K562 (cell line): ENCODE data around the gene RHOA. TPM values are rescaled to one million over a fixed set of nuclear protein-coding genes. Genes with fewer than 3 reads are reported as not detected.
A peak's percentile ranks its signal among the peaks of the same experiment; 100 is the strongest.

Experiments
- ATAC-seq: fragments of 200-7000 bp; cut with Tn5 transposase; 3 replicates; pipeline ENCODE4 v1.9.1; 2020; ENCODE audit warnings: moderate library complexity
- BruUV-seq: library from RNA; stranded (reverse); fragments of 400-500 nt; replicated peaks from 2 replicates; lab custom pipeline; 2021; lab: Mats Ljungman, UMichigan
- CTCF ChIA-PET: fragments of 300-600 bp; formaldehyde crosslinking; extraction: SDS; loops from one replicate; lab custom pipeline; 2021; ENCODE audit warnings: low intra/inter-chr PET ratio; lab: Yijun Ruan, JAX
- POLR2A ChIA-PET: fragments of 300-600, 350-650 bp; sonication (Branson Sonifier 250); formaldehyde crosslinking; extraction: SDS; loops from one replicate; lab custom pipeline; 2021; ENCODE audit warnings: antibody characterized with exemption, inconsistent platforms; lab: Yijun Ruan, JAX
- DNase-seq, 4 experiments: peaks; one replicate each; pipeline versions ENCODE4 v3.0.0 to v3.0.0-alpha.2; 2011 to 2018; ENCODE audit warnings: low spot score in 3 of 4, mixed read lengths in 3 of 4; ENCODE audit errors: extremely low read depth in 1 of 4
- FAIRE-seq: peaks from 2 replicates; lab custom pipeline; 2011; peaks lifted over from hg19 to GRCh38; lab: Jason Lieb, UNC
- H2AFZ ChIP-seq: 2 replicates; pipeline ENCODE4 v1.6.0; 2011; ENCODE audit warnings: low read depth, low read length, control low read depth, inconsistent platforms
- H3K27ac ChIP-seq: fragments of 200-600 bp; 3 replicates; pipeline ENCODE4 v1.8.0; 2011; ENCODE audit warnings: low read depth, mild to moderate bottlenecking, control low read depth, inconsistent platforms, low read length, moderate library complexity, mixed read lengths; ENCODE audit errors: extremely low read depth
- H3K27me3 ChIP-seq, 2 experiments: fragments of 300-600 bp in 1 of 2; 2 replicates in 1 of 2; 3 replicates in 1 of 2; pipeline versions ENCODE4 v1.6.0 to v1.8.0; 2011; ENCODE audit warnings: inconsistent platforms in 2 of 2, low read length in 2 of 2, mild to moderate bottlenecking in 1 of 2, mixed read lengths in 1 of 2, moderate library complexity in 1 of 2; ENCODE audit not compliant: control insufficient read depth in 2 of 2, insufficient read depth in 2 of 2
- H3K36me3 ChIP-seq: fragments of 300-600 bp; 3 replicates; pipeline ENCODE4 v1.8.0; 2011; ENCODE audit warnings: mild to moderate bottlenecking, low read length, inconsistent platforms; ENCODE audit not compliant: control insufficient read depth, insufficient read depth
- H3K4me1 ChIP-seq, 2 experiments: fragments of 200-600 bp in 1 of 2; replicated peaks in 1 of 2; 2 replicates in 1 of 2; 3 replicates in 1 of 2; pipeline versions ENCODE4 v1.5.1 to v1.8.0; 2011; ENCODE audit warnings: inconsistent platforms in 2 of 2, low read length in 2 of 2, mild to moderate bottlenecking in 1 of 2, mixed read lengths in 1 of 2, moderate library complexity in 1 of 2; ENCODE audit not compliant: control insufficient read depth in 2 of 2, insufficient read depth in 2 of 2
- H3K4me2 ChIP-seq: 2 replicates; pipeline ENCODE4 v1.6.1; 2011; ENCODE audit warnings: low read length, control low read depth, inconsistent platforms, mixed read lengths; ENCODE audit not compliant: insufficient read depth
- H3K4me3 ChIP-seq: fragments of 200-600 bp; sonication (generic), shearing (Covaris generic); 2 replicates; pipeline ENCODE4 v1.5.1; 2016; ENCODE audit warnings: control low read depth, inconsistent platforms
- H3K79me2 ChIP-seq: fragments of 200-600 bp; 3 replicates; pipeline ENCODE4 v1.8.0; 2011; ENCODE audit warnings: low read length, inconsistent platforms; ENCODE audit not compliant: control insufficient read depth, insufficient read depth
- H3K9ac ChIP-seq, 2 experiments: 2 replicates each; pipeline versions ENCODE4 v1.6.0 to v1.6.1; 2011; ENCODE audit warnings: low read depth in 2 of 2, low read length in 2 of 2, control low read depth in 1 of 2, inconsistent platforms in 1 of 2, mild to moderate bottlenecking in 1 of 2, mixed read lengths in 1 of 2; ENCODE audit not compliant: insufficient read depth in 1 of 2
- H3K9me1 ChIP-seq: one replicate; pipeline ENCODE4 v1.6.0; 2011; ENCODE audit warnings: inconsistent platforms, mild to moderate bottlenecking, low read length, moderate library complexity; ENCODE audit not compliant: control insufficient read depth, insufficient read depth
- H3K9me3 ChIP-seq: replicated peaks from 2 replicates; pipeline ENCODE4 v1.5.1; 2011; ENCODE audit warnings: low read depth, low read length, inconsistent platforms; ENCODE audit not compliant: control insufficient read depth, insufficient read depth
- H4K20me1 ChIP-seq: replicated peaks from 2 replicates; pipeline ENCODE4 v1.6.1; 2011; ENCODE audit warnings: low read length, inconsistent platforms, mixed read lengths; ENCODE audit not compliant: control insufficient read depth, insufficient read depth
- KLF16 ChIP-seq: IDR thresholded peaks from 2 replicates; pipeline ENCODE4 v1.6.1; 2016; ENCODE audit warnings: antibody characterized with exemption
- MAFG ChIP-seq: fragments of 450-650 bp; conservative IDR thresholded peaks from 2 replicates; pipeline ENCODE4 v1.6.1; 2016; ENCODE audit warnings: missing genetic modification characterization, missing compliant biosample characterization
- MYBL2 ChIP-seq, 2 experiments: fragments of 450-650 bp in 1 of 2; sonication (generic) in 1 of 2; formaldehyde crosslinking in 1 of 2; IDR thresholded peaks; 2 replicates each; pipeline versions ENCODE4 v1.6.1 to v1.8.1; 2017 to 2022; ENCODE audit warnings: borderline replicate concordance in 1 of 2, inconsistent platforms in 1 of 2, low read depth in 1 of 2, mild to moderate bottlenecking in 1 of 2, missing genetic modification reagents in 1 of 2, moderate library complexity in 1 of 2
- NR2F6 ChIP-seq: fragments of 450-650 bp; formaldehyde crosslinking; IDR thresholded peaks from 2 replicates; pipeline ENCODE4 v1.4.0; 2020; ENCODE audit warnings: mild to moderate bottlenecking
- POLR2AphosphoS2 ChIP-seq: IDR thresholded peaks from 2 replicates; pipeline ENCODE4 v1.6.1; 2012; ENCODE audit warnings: low read length, improper control_type of control experiment
- SMARCA4 ChIP-seq: fragments of 450-650 bp; IDR thresholded peaks from 2 replicates; pipeline ENCODE4 v1.6.1; 2016
- whole genome bisulfite sequencing: fragments of 100-300 bp; shearing (Covaris generic); methylation state at CpG from one replicate; pipeline ENCODE4 v1.1.6; 2016; ENCODE audit warnings: low coverage, mixed read lengths; ENCODE audit not compliant: insufficient coverage; ENCODE audit errors: missing lambda C conversion rate; 5-methylcytosine and 5-hydroxymethylcytosine counted together
- in situ Hi-C: fragments of 300-500 bp; cut with MboI; formaldehyde crosslinking; loops from 4 replicates; pipeline ENCODE4 v1.15.0; 2018; ENCODE audit warnings: inconsistent platforms, mixed read lengths
- intact Hi-C: fragments of 100-400 bp; cut with micrococcal nuclease; formaldehyde crosslinking; loops from 2 replicates; pipeline ENCODE4 v1.14.2; 2022
- polyA plus RNA-seq, 8 experiments: library from polyadenylated mRNA; depleted of rRNA in 4 of 8; stranded (reverse) in 5 of 8; unstranded in 3 of 8; fragments of >200 nt; fragmentation: Nextera tagmentation in 2 of 8; fragmentation: Illumina TruSeq in 1 of 8; extraction: Ambion mirVana in 2 of 8; extraction: Trizol in 1 of 8; gene quantifications; 2 replicates each; pipeline versions ENCODE4 v1.2.1 to v1.2.3, GENCODE V29; 2011 to 2014; ENCODE audit warnings: inconsistent platforms in 1 of 8, missing spikeins in 1 of 8
- total RNA-seq, 7 experiments: library from RNA; depleted of rRNA in 6 of 7; stranded (reverse); fragments of >200 nt in 6 of 7; fragmentation: Illumina TruSeq in 2 of 7; extraction: Trizol in 2 of 7; gene quantifications; 2 replicates each; pipeline versions ENCODE4 v1.2.1 to v1.2.3, GENCODE V29; 2011 to 2021; ENCODE audit warnings: low replicate concordance in 1 of 7
- TF ChIP-seq, protein P1 (sequence below): fragments of 250-450 bp; sonication (Bioruptor Pico); IDR thresholded peaks from 2 replicates; pipeline ENCODE4 v1.5.1; 2021; ENCODE audit warnings: mild to moderate bottlenecking

The RHOA gene
- total and polyA plus RNA-seq, 9 of the 15 experiments (the other 6 are each of a cell fraction or from before 2014, with no cell fraction given) = 136 to 540 (median 236) TPM

DNA sequence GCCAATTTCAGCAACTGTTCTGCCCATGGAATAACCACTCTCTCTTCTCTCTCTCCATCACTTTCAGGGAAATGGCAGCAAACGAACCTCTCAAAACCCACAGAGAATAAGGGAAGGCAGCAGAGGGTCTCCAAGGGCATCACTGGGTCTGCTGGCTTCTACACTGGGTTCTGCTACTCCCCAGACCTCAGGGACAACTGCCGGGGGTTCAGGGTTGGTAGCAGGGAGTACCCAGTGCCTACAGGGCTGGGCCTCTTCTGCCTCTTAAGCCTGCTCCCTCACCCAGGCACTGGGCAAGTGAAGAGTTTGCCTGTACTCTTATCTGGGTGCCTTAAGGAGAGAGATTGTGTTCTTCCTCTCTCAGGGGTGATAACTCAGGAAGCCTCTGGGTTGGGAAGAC lies 3.0 kb upstream of the RHOA start:
- peaks cover 9% of the 10 kb centered on the region; the same call in 1 of the 2 replicates for H4K20me1 ChIP-seq
- H2AFZ ChIP-seq = no peak overlapping the region
- FAIRE-seq = no peak
- ATAC-seq = no peak
- ChIA-PET CTCF (no interaction called here), POLR2A (interaction anchor here (0.6 to 1.2 kb wide), 2 partner anchors 14 to 26 kb away, joined by 3 to 8 read pairs; partner anchors contain the start of gene NICN1)
- no peaks in the 10 kb centered on the region for H3K27me3 ChIP-seq
- intact Hi-C loops (no loop called here), in situ Hi-C loops (no loop called here)
- no peak for DNase-seq
- 100% methylated on average over 1 of the region's 2 CpGs for WGBS
- H3K36me3 ChIP-seq = peaks cover 22% of the 10 kb centered on the region; the same call in 2 of the 3 replicates
- H3K9me3 ChIP-seq = no peaks in the 10 kb centered on the region
- H3K4me2 ChIP-seq = no peak overlapping the region
- peaks cover 19 to 25% of the 10 kb centered on the region in 2 experiments; a peak in 4 of 5 replicates for H3K4me1 ChIP-seq
- H3K4me3 ChIP-seq = no peak overlapping the region
- peaks cover 36% of the 10 kb centered on the region for H3K79me2 ChIP-seq
- H3K9me1 ChIP-seq = no peaks in the 10 kb centered on the region
- no TSS peak for BruUV-seq
- H3K9ac ChIP-seq = 0 out of 4 replicates have a peak overlapping the region, but pooled peaks of 1 of the 2 experiments have one; percentile 31
- H3K27ac ChIP-seq = no peak overlapping the region
- no peak for TF ChIP-seq SMARCA4
- no peak for TF ChIP-seq MYBL2 (IDR thresholded peaks at IDR 0.05; ENCODE audit: low read depth)
- no peak for TF ChIP-seq MYBL2 (CRISPR knock-in tag; IDR thresholded peaks at IDR 0.05; ENCODE audit: borderline replicate concordance)
- no peak for TF ChIP-seq POLR2AphosphoS2
- TF ChIP-seq KLF16 = no peak
- TF ChIP-seq, protein P1, sequence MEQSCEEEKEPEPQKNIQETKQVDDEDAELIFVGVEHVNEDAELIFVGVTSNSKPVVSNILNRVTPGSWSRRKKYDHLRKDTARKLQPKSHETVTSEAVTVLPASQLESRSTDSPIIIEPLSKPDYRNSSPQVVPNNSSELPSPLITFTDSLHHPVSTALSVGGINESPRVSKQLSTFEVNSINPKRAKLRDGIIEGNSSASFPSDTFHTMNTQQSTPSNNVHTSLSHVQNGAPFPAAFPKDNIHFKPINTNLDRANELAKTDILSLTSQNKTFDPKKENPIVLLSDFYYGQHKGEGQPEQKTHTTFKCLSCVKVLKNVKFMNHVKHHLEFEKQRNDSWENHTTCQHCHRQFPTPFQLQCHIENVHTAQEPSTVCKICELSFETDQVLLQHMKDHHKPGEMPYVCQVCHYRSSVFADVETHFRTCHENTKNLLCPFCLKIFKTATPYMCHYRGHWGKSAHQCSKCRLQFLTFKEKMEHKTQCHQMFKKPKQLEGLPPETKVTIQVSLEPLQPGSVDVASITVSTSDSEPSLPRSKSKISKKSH = no peak
- no peak for TF ChIP-seq NR2F6 (CRISPR knock-in tag)
- TF ChIP-seq MAFG (tag) = no peak
- TF ChIP-seq, all 486 proteins: peak for 0
